IgD-negative memory B cell (primary cell): Measurements from ENCODE around the gene TMEM203. TPM values are rescaled to one million over a fixed set of nuclear protein-coding genes. Genes with fewer than 3 reads are reported as not detected.
A peak's percentile ranks its signal among the peaks of the same experiment; 100 is the strongest.
"Not testable (repeated sequence)": the region's sequence is repeated elsewhere in the genome, so short reads cannot be mapped to it uniquely, and the experiment has no call there.

Experiments used
- H3K27ac Mint-ChIP-seq, 3 donors: one replicate each; pipeline ENCODE4 v1.8.0; 2020 to 2022; ENCODE audit warnings: mild to moderate bottlenecking in 3 of 3, mixed read lengths in 3 of 3, moderate library complexity in 1 of 3
- H3K27me3 Mint-ChIP-seq: one replicate; pipeline ENCODE4 v1.8.0; 2021; ENCODE audit warnings: mixed read lengths
- H3K36me3 Mint-ChIP-seq: one replicate; pipeline ENCODE4 v1.8.0; 2020; ENCODE audit warnings: mild to moderate bottlenecking, mixed read lengths
- H3K4me1 Mint-ChIP-seq, 3 donors: one replicate each; pipeline ENCODE4 v1.8.0; 2020 to 2022; ENCODE audit warnings: mixed read lengths in 3 of 3, mild to moderate bottlenecking in 1 of 3
- H3K4me3 Mint-ChIP-seq, 4 donors: one replicate each; pipeline ENCODE4 v1.8.0; 2020 to 2022; ENCODE audit warnings: mild to moderate bottlenecking in 4 of 4, mixed read lengths in 4 of 4, moderate library complexity in 3 of 4
- H3K9me3 Mint-ChIP-seq, 3 donors: one replicate each; pipeline ENCODE4 v1.8.0; 2020 to 2021; ENCODE audit warnings: mixed read lengths in 3 of 3, mild to moderate bottlenecking in 1 of 3
- polyA plus RNA-seq: library from polyadenylated mRNA; unstranded; fragments of 300-500 nt; fragmentation: Illumina TruSeq; gene quantifications from one replicate; pipeline ENCODE4 v1.2.3, GENCODE V29; 2021

Gene TMEM203
- polyA plus RNA-seq, 1 donor from 2014 or later, result 106 TPM

GRCh38 chr9:137244486-137245449 lies 39.3 kb upstream of the TMEM203 start:
- peak overlapping the region in 1 of 3 donors; percentile 67 for H3K27ac Mint-ChIP-seq
- no peaks in the 10 kb centered on the region for H3K36me3 Mint-ChIP-seq
- no peaks in the 10 kb centered on the region for H3K9me3 Mint-ChIP-seq
- H3K4me3 Mint-ChIP-seq, result peak overlapping the region in 1 of 4 donors; percentile 82
- peaks cover 6 to 11% (median 9%) of the 10 kb centered on the region in 3 donors for H3K4me1 Mint-ChIP-seq
- H3K27me3 Mint-ChIP-seq, result no peaks in the 10 kb centered on the region

- H3K36me3 Mint-ChIP-seq, result no peaks in the 10 kb centered on the region
- H3K27me3 Mint-ChIP-seq, result no peaks in the 10 kb centered on the region
- peak overlapping the region in 2 of 4 donors; percentile 60 to 82 for H3K4me3 Mint-ChIP-seq
- no peaks in the 10 kb centered on the region for H3K9me3 Mint-ChIP-seq
- peak overlapping the region in 1 of 3 donors; percentile 82 for H3K27ac Mint-ChIP-seq
- H3K4me1 Mint-ChIP-seq, result peaks cover 8 to 13% (median 11%) of the 10 kb centered on the region in 3 donors
These were observed 38.4 kb upstream of the TMEM203 start for GRCh38 chr9:137243626-137244485.

- Mint-ChIP-seq H3K4me3 (peak overlapping the region in 2 of 4 donors; percentile 60 to 82), H3K4me1 (peaks cover 9 to 14% (median 11%) of the 10 kb centered on the region in 3 donors), H3K27ac (peak overlapping the region in 1 of 3 donors; percentile 82)
- H3K9me3 Mint-ChIP-seq, H3K36me3 Mint-ChIP-seq, H3K27me3 Mint-ChIP-seq: not testable (repeated sequence)
These were observed 37.8 kb upstream of the TMEM203 start for GRCh38 chr9:137243266-137243625.

- peaks cover 9 to 15% (median 11%) of the 10 kb centered on the region in 3 donors for H3K4me1 Mint-ChIP-seq
- no peaks in the 10 kb centered on the region for H3K36me3 Mint-ChIP-seq
- no peaks in the 10 kb centered on the region for H3K27me3 Mint-ChIP-seq
- peak overlapping the region; percentile 82 to 91 (median 86) for H3K4me3 Mint-ChIP-seq
- no peaks in the 10 kb centered on the region for H3K9me3 Mint-ChIP-seq
- peak overlapping the region; percentile 80 to 87 (median 82) for H3K27ac Mint-ChIP-seq
These were observed 37.1 kb upstream of the TMEM203 start for GRCh38 chr9:137242269-137243203.

GRCh38 chr9:137241490-137242268 lies 36.2 kb upstream of the TMEM203 start:
- Mint-ChIP-seq H3K9me3 (no peaks in the 10 kb centered on the region), H3K27ac (peak overlapping the region; percentile 80 to 95 (median 91)), H3K36me3 (no peaks in the 10 kb centered on the region), H3K4me3 (peak overlapping the region; percentile 84 to 97 (median 90)), H3K4me1 (peaks cover 11 to 15% (median 11%) of the 10 kb centered on the region in 3 donors), H3K27me3 (no peaks in the 10 kb centered on the region)

- H3K9me3 Mint-ChIP-seq, result no peaks in the 10 kb centered on the region
- peak within 1 kb of the TSS; percentile 84 to 97 (median 90) for H3K4me3 Mint-ChIP-seq
- H3K27ac Mint-ChIP-seq, result peak within 1 kb of the TSS; percentile 91 to 97 (median 95)
- peaks cover 11 to 15% (median 11%) of the 10 kb centered on the region in 3 donors for H3K4me1 Mint-ChIP-seq
- no peaks in the 10 kb centered on the region for H3K36me3 Mint-ChIP-seq
- no peaks in the 10 kb centered on the region for H3K27me3 Mint-ChIP-seq
These were observed 35.5 kb upstream of the TMEM203 start, which contains the start of gene TUBB4B for GRCh38 chr9:137240841-137241489. Gene TUBB4B, plus strand, starts transcription at chr9:137241287. Its CDS starts 74 bp downstream, at chr9:137241361.

GRCh38 chr9:137240318-137240840 lies 34.9 kb upstream of the TMEM203 start:
- Mint-ChIP-seq H3K36me3 (no peaks in the 10 kb centered on the region), H3K9me3 (no peaks in the 10 kb centered on the region), H3K4me1 (peaks cover 11 to 16% (median 12%) of the 10 kb centered on the region in 3 donors), H3K27me3 (no peaks in the 10 kb centered on the region), H3K27ac (peak overlapping the region in 2 of 3 donors; percentile 63 to 91), H3K4me3 (peak overlapping the region; percentile 83 to 86 (median 85))

GRCh38 chr9:137239541-137240200 lies 34.2 kb upstream of the TMEM203 start:
- not testable (repeated sequence) for H3K36me3 Mint-ChIP-seq, H3K27me3 Mint-ChIP-seq, H3K9me3 Mint-ChIP-seq
- H3K4me3 Mint-ChIP-seq, result peak overlapping the region; percentile 74 to 86 (median 79)
- peaks cover 17 to 23% (median 19%) of the 10 kb centered on the region in 3 donors for H3K4me1 Mint-ChIP-seq
- peak overlapping the region in 2 of 3 donors; percentile 63 to 73 for H3K27ac Mint-ChIP-seq

GRCh38 chr9:137237759-137238726 lies 32.6 kb upstream of the TMEM203 start:
- H3K4me3 Mint-ChIP-seq, result peak overlapping the region in 1 of 4 donors; percentile 54
- H3K36me3 Mint-ChIP-seq, result no peaks in the 10 kb centered on the region
- peaks cover 11 to 22% (median 21%) of the 10 kb centered on the region in 3 donors for H3K4me1 Mint-ChIP-seq
- H3K27me3 Mint-ChIP-seq, result no peaks in the 10 kb centered on the region
- no peaks in the 10 kb centered on the region for H3K9me3 Mint-ChIP-seq
- no peak overlapping the region for H3K27ac Mint-ChIP-seq

DNA sequence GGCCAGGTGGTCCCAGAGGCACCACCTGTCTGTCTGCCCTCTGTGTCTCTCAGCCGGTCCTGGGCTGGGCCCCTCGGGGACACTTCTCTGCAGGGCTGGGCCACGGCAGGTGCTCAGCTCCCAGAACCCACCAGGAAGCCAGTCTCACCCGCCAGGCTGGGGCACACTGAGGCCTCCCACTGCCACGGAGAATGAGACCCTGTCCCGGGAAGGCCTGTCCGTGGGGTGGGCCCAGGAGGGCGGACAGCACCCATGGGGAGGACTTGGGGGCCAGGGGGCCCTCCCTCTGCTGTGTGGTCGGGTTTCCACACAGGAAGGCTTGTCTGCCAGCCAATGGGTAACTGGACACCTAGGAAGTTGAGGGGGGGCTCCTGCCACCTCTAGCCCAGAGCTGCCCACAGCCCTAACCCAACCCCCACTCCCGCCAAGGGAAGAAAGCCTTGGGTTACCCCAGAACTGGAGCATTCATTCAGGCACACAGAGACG lies 31.5 kb upstream of the TMEM203 start:
- Mint-ChIP-seq H3K4me3 (peak overlapping the region in 1 of 4 donors; percentile 37), H3K27ac (peak overlapping the region in 1 of 3 donors; percentile 73), H3K27me3 (no peaks in the 10 kb centered on the region), H3K9me3 (no peaks in the 10 kb centered on the region), H3K36me3 (no peaks in the 10 kb centered on the region), H3K4me1 (peaks cover 11 to 15% (median 15%) of the 10 kb centered on the region in 3 donors)

DNA sequence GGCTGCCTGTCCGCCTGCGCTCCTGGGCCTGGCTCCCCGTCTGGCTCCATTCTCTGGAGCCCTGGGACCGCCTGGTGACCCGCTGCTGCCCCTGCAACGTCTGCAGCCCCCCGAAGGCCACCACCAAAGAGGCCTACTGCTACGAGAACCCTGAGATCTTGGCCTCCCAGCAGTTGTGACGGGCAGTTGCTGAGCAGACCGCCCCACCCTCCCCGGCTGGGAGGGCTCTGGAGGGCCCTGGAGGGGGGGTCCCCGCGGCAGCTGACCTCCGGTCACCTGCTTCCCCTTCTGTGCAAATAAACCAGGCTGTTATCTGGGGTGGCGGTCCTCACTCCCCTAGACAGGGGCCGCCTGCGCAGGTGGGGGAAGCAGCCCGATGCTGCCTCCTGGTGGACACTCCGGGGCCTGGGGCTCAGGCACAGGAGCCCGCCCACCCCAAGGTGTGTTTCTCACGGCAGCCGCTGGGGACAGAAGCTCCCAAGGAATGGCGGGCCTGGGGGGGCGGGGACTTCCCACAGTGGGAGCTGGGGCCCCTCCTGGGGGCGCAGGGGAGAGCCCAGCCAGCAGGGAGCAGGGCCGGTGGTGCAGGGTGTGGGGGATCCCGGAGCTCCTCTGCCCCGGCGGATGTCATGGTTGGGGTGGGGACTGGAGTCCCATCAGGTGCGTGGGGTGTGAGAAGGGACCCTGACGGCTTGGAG lies 30.9 kb upstream of the TMEM203 start:
- Mint-ChIP-seq H3K27ac (peak overlapping the region in 1 of 3 donors; percentile 73), H3K4me3 (peak overlapping the region in 3 of 4 donors; percentile 37 to 60 (median 43)), H3K9me3 (no peaks in the 10 kb centered on the region)

More for the DNA sequence above, 30.9 kb upstream of the TMEM203 start:
- H3K4me1 Mint-ChIP-seq, result peaks cover 11 to 15% (median 15%) of the 10 kb centered on the region in 3 donors
- H3K36me3 Mint-ChIP-seq, result no peaks in the 10 kb centered on the region
- no peaks in the 10 kb centered on the region for H3K27me3 Mint-ChIP-seq
